Naive thymus-derived CD8-positive, alpha-beta T cell (primary cell): ENCODE measurements around the gene TRIM67. TPM values are rescaled to one million over a fixed set of nuclear protein-coding genes. Genes with fewer than 3 reads are reported as not detected.
"Not testable (repeated sequence)": the region's sequence is repeated elsewhere in the genome, so short reads cannot be mapped to it uniquely, and the experiment has no call there.

Experiments
- ATAC-seq, 2 donors: fragments of 150-1000 bp; cut with Tn5 transposase in 1 of 2; sonication (Bioruptor Pico), chemical (Tn5 transposase) in 1 of 2; 1 replicate in 1 of 2; 2 replicates in 1 of 2; pipeline ENCODE4 v1.10.0; 2021; ENCODE audit warnings: mild to moderate bottlenecking in 2 of 2, moderate library complexity in 2 of 2
- POLR2A ChIA-PET: fragments of 350-600 bp; sonication (Branson Sonifier 250); formaldehyde crosslinking; loops from one replicate; lab custom pipeline; 2021; ENCODE audit warnings: antibody characterized with exemption; lab: Charles Lee
- DNase-seq, 10 donors: peaks; one replicate each; pipeline versions ENCODE4 v3.0.0 to v3.0.0-alpha.2; 2020 to 2022
- H3K27ac Mint-ChIP-seq, 10 donors: one replicate each; pipeline ENCODE4 v1.8.0; 2020 to 2022; ENCODE audit warnings: mild to moderate bottlenecking in 10 of 10, mixed read lengths in 10 of 10, moderate library complexity in 4 of 10, inconsistent platforms in 1 of 10
- H3K27me3 Mint-ChIP-seq, 5 donors: one replicate each; pipeline ENCODE4 v1.8.0; 2021 to 2022; ENCODE audit warnings: mixed read lengths in 5 of 5
- H3K36me3 Mint-ChIP-seq, 3 donors: one replicate each; pipeline ENCODE4 v1.8.0; 2020 to 2022; ENCODE audit warnings: mixed read lengths in 3 of 3, mild to moderate bottlenecking in 2 of 3, inconsistent platforms in 1 of 3
- H3K4me1 Mint-ChIP-seq, 4 donors: one replicate each; pipeline ENCODE4 v1.8.0; 2021 to 2022; ENCODE audit warnings: mixed read lengths in 4 of 4
- H3K4me3 Mint-ChIP-seq, 10 donors: one replicate each; pipeline ENCODE4 v1.8.0; 2020 to 2022; ENCODE audit warnings: mild to moderate bottlenecking in 10 of 10, mixed read lengths in 10 of 10, moderate library complexity in 6 of 10, inconsistent platforms in 1 of 10
- H3K9me3 Mint-ChIP-seq, 9 donors: one replicate each; pipeline ENCODE4 v1.8.0; 2020 to 2022; ENCODE audit warnings: mixed read lengths in 9 of 9, mild to moderate bottlenecking in 3 of 9, inconsistent platforms in 1 of 9, moderate library complexity in 1 of 9
- polyA plus RNA-seq, 3 donors: library from polyadenylated mRNA; unstranded; fragments of 300-500 nt; fragmentation: Illumina TruSeq; gene quantifications; one replicate each; pipeline ENCODE4 v1.2.3, GENCODE V29; 2021
- total RNA-seq, 8 experiments: library from RNA in 2 of 8; stranded (reverse) in 2 of 8; gene quantifications; one replicate each; pipeline ENCODE4 v1.2.3 and lab custom pipeline; 2021 to 2026

Gene TRIM67
- total and polyA plus RNA-seq, 5 experiments from 2014 or later: not detected

DNA sequence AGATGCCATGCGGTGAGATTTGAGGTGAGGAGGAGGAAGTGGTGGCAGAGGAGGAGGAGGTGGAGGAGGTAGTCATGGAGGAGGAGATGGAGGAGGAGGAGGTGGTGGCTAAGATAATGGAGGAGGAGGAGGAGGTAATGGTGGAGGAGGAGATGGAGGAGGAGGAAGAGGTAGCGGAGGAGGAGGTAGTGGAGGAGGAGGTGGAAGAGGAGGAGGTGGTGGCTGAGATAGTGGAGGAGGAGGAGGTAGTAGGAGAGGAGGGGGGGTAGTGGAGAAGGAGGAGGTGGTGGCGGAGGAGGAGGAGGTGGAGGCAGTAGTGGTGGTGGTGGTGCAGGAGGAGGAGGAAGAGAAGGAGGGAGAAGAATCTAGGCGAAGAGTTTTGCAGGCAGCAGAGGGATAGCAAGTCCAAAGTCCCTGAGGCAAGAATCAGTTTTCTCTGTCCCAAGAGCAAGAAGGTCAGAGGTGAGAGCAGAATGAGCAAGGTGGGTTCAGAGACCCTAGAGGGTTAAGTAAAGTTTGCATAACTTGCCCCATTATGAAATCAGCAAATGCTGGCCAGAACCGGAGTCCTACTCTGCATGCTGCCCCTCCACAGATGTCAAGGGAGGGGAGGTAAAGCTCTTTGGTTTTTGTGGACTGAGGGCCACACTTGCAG is 40.2 kb downstream of the TRIM67 start:
- DNase-seq (peak in 1 of 10 donors; percentile 45), ATAC-seq (no peak)
- POLR2A ChIA-PET: no interaction called here
- Mint-ChIP-seq H3K36me3 (no peaks in the 10 kb centered on the region), H3K27ac (peak overlapping the region in 3 of 10 donors; percentile 19 to 48 (median 26)), H3K27me3 (peaks cover 5 to 17% (median 12%) of the 10 kb centered on the region in 5 donors), H3K4me3 (no peak overlapping the region), H3K4me1 (peaks cover 2 to 14% (median 7%) of the 10 kb centered on the region in 4 donors), H3K9me3 (no peaks in the 10 kb centered on the region)

GRCh38 chr1:231203259-231204057 is 41.6 kb downstream of the TRIM67 start:
- DNase-seq (peak in 1 of 10 donors; percentile 58), ATAC-seq (no peak)
- no peak overlapping the region for H3K4me3 Mint-ChIP-seq
- H3K9me3 Mint-ChIP-seq: no peaks in the 10 kb centered on the region
- H3K36me3 Mint-ChIP-seq: no peaks in the 10 kb centered on the region
- H3K27ac Mint-ChIP-seq: no peak overlapping the region
- H3K27me3 Mint-ChIP-seq: peaks cover 3 to 10% (median 6%) of the 10 kb centered on the region in 5 donors
- H3K4me1 Mint-ChIP-seq: peaks cover 2 to 14% (median 7%) of the 10 kb centered on the region in 4 donors
- POLR2A ChIA-PET: no interaction called here

DNA sequence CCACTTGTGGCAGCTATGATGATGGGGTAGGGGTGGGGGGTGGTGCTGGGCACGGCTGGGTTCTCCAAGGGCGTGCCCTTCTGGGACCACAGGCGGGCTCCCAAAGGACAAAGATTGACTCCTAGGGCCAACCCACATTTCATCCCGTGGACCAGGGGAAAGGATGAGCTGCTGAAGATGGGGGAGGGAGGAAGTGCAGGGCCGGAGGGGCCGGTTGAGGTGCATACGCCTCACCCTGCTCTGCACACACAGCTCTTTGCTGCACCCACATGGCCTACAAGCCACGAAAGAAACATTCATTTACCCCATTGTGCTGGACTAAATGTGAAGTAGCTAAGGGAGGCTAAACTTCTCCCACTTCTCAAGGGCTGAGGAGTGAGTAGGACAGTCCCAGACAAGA is 45.0 kb downstream of the TRIM67 start:
- Mint-ChIP-seq H3K4me3 (no peak overlapping the region), H3K27me3 (peaks cover 0 to 9% (median 3%) of the 10 kb centered on the region in 5 donors), H3K36me3 (no peaks in the 10 kb centered on the region), H3K4me1 (peaks cover 8 to 18% (median 11%) of the 10 kb centered on the region in 4 donors), H3K27ac (no peak overlapping the region), H3K9me3 (no peaks in the 10 kb centered on the region)
- POLR2A ChIA-PET: no interaction called here
- no peak for ATAC-seq
- no peak for DNase-seq

GRCh38 chr1:231207437-231207836 is 45.6 kb downstream of the TRIM67 start:
- H3K27ac Mint-ChIP-seq: no peak overlapping the region
- H3K36me3 Mint-ChIP-seq: no peaks in the 10 kb centered on the region

GRCh38 chr1:231208980-231209379 is 47.1 kb downstream of the TRIM67 start:
- Mint-ChIP-seq H3K27ac (no peak overlapping the region), H3K4me3 (no peak overlapping the region), H3K27me3 (peaks cover 0 to 7% (median 0%) of the 10 kb centered on the region in 5 donors), H3K4me1 (peaks cover 5 to 13% (median 12%) of the 10 kb centered on the region in 4 donors), H3K36me3 (no peaks in the 10 kb centered on the region), H3K9me3 (no peaks in the 10 kb centered on the region)
- ATAC-seq: no peak
- POLR2A ChIA-PET: no interaction called here
- DNase-seq: peak in 1 of 10 donors; percentile 52

More at GRCh38 chr1:231207437-231207836, 45.6 kb downstream of the TRIM67 start:
- Mint-ChIP-seq H3K4me1 (peaks cover 5 to 16% (median 12%) of the 10 kb centered on the region in 4 donors), H3K27me3 (peaks cover 0 to 9% (median 3%) of the 10 kb centered on the region in 5 donors), H3K9me3 (no peaks in the 10 kb centered on the region), H3K4me3 (no peak overlapping the region)
- DNase-seq (no peak), ATAC-seq (no peak)
- POLR2A ChIA-PET: interaction anchor here (0.6 kb wide), 1 partner anchor 52 kb away, joined by 3 read pairs; no protein-coding TSS in a partner anchor

- Mint-ChIP-seq H3K27ac (no peak overlapping the region), H3K27me3 (peaks cover 0 to 5% (median 0%) of the 10 kb centered on the region in 5 donors), H3K9me3 (no peaks in the 10 kb centered on the region), H3K4me3 (no peak overlapping the region), H3K4me1 (peaks cover 5 to 13% (median 12%) of the 10 kb centered on the region in 4 donors), H3K36me3 (no peaks in the 10 kb centered on the region)
- DNase-seq (no peak), ATAC-seq (no peak)
- POLR2A ChIA-PET: no interaction called here
These were observed 47.7 kb downstream of the TRIM67 start for GRCh38 chr1:231209531-231209930.

- Mint-ChIP-seq H3K27ac (no peak overlapping the region), H3K4me3 (no peak overlapping the region), H3K4me1 (peaks cover 5 to 19% (median 15%) of the 10 kb centered on the region in 4 donors), H3K27me3 (peaks cover 0 to under 1% (median 0%) of the 10 kb centered on the region in 5 donors), H3K36me3 (no peaks in the 10 kb centered on the region), H3K9me3 (no peaks in the 10 kb centered on the region)
- POLR2A ChIA-PET: interaction anchor here (0.6 to 1.3 kb wide), 3 partner anchors 49 to 170 kb away, joined by 3 to 5 read pairs (median 3); partner anchors contain the start of gene FAM89A
- DNase-seq: no peak
- no peak for ATAC-seq
These were observed 48.3 kb downstream of the TRIM67 start for GRCh38 chr1:231210126-231210525.

DNA sequence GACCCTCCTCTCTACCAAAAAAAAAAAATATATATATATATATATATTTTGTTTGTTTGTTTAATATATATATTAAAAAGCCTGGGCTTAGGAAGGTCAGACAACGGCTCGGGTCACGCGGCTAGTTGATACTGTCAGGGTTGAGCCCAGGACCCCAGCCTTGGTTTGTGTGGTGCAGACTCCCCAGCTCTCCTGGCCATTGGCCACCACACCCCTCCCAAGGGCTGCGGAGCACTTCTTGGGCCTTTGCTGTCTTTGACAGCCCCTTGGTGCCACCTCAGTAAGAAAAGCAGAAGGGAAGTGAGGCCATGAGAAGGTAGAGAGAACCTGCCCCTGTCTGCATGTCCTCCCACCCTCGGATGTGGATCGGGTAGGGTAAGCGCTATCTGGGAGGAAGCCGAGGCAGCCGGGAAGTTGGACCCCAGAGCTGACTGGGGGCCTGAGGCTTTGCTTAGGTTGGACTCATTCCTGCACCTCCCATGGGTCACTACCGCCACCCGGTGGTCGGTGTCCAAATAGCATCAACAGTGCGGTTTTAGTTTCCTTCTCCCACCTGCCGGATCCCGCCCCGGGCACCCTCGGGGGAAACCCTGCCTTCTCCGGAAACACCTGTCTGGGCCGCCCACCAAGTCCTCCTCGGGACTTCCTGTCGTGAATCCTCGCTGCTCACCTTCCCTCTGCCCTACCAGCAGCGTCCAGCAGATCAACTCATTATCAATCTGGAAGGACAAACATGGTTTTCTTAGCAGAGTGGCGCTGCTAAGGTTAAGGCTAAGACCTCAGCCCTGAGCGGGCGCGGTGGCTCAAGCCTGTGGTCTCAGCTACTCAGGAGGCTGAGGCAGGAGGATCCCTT is 49.4 kb downstream of the TRIM67 start:
- DNase-seq (peak; percentile 82 to 93 (median 88)), ATAC-seq (peak; percentile 90 to 94)
- Mint-ChIP-seq H3K27me3 (no peaks in the 10 kb centered on the region), H3K4me1 (peaks cover 10 to 30% (median 24%) of the 10 kb centered on the region in 4 donors), H3K9me3 (no peaks in the 10 kb centered on the region), H3K27ac (peak overlapping the region; percentile 41 to 92 (median 68)), H3K4me3 (peak overlapping the region; percentile 71 to 95 (median 91)), H3K36me3 (no peaks in the 10 kb centered on the region)
- POLR2A ChIA-PET: interaction anchor here (0.7 to 1.3 kb wide), 2 partner anchors 113 to 171 kb away, joined by 3 read pairs; partner anchors contain the start of gene FAM89A

- H3K9me3 Mint-ChIP-seq, H3K36me3 Mint-ChIP-seq, DNase-seq, ATAC-seq, H3K27me3 Mint-ChIP-seq, POLR2A ChIA-PET: not testable (repeated sequence)
- H3K4me3 Mint-ChIP-seq: peak overlapping the region in 1 of 10 donors; percentile 86
- H3K27ac Mint-ChIP-seq: peak overlapping the region in 5 of 10 donors; percentile 1 to 92 (median 41)
- peaks cover 11 to 32% (median 25%) of the 10 kb centered on the region in 4 donors for H3K4me1 Mint-ChIP-seq
These were observed 50.4 kb downstream of the TRIM67 start for GRCh38 chr1:231212301-231212700.

GRCh38 chr1:231213831-231214573 is 52.1 kb downstream of the TRIM67 start:
- POLR2A ChIA-PET: no interaction called here
- DNase-seq (no peak), ATAC-seq (no peak)
- H3K36me3 Mint-ChIP-seq: no peaks in the 10 kb centered on the region
- no peaks in the 10 kb centered on the region for H3K9me3 Mint-ChIP-seq
- H3K4me3 Mint-ChIP-seq: peak overlapping the region in 2 of 10 donors; percentile 11 to 41
- H3K27ac Mint-ChIP-seq: peak overlapping the region in 2 of 10 donors; percentile 38 to 83
- H3K27me3 Mint-ChIP-seq: no peaks in the 10 kb centered on the region
- H3K4me1 Mint-ChIP-seq: peaks cover 11 to 32% (median 25%) of the 10 kb centered on the region in 4 donors

- H3K4me1 Mint-ChIP-seq: peaks cover 11 to 32% (median 25%) of the 10 kb centered on the region in 4 donors
- no peaks in the 10 kb centered on the region for H3K27me3 Mint-ChIP-seq
- ATAC-seq (peak in 1 of 2 donors; percentile 16), DNase-seq (peak in 1 of 10 donors; percentile 13)
- H3K9me3 Mint-ChIP-seq: no peaks in the 10 kb centered on the region
- H3K4me3 Mint-ChIP-seq: peak overlapping the region in 7 of 10 donors; percentile 48 to 64 (median 52)
- no peaks in the 10 kb centered on the region for H3K36me3 Mint-ChIP-seq
- peak overlapping the region in 5 of 10 donors; percentile 37 to 84 (median 75) for H3K27ac Mint-ChIP-seq
- POLR2A ChIA-PET: interaction anchor here (1.5 kb wide), 1 partner anchor 27 kb away, joined by 4 read pairs; no protein-coding TSS in a partner anchor
These were observed 53.2 kb downstream of the TRIM67 start for GRCh38 chr1:231214918-231215680.
